H1 (cell line): Measurements from ENCODE around the gene SLC27A2. TPM values are rescaled to one million over a fixed set of nuclear protein-coding genes. Genes with fewer than 3 reads are reported as not detected.

Experiments
- ATF3 ChIP-seq: IDR thresholded peaks from 2 replicates; pipeline ENCODE4 v1.6.1; 2011; ENCODE audit warnings: low read depth, mild to moderate bottlenecking, low read length; ENCODE audit not compliant: insufficient read depth
- BACH1 ChIP-seq: IDR thresholded peaks from 2 replicates; pipeline ENCODE4 v1.6.1; 2012; ENCODE audit warnings: low read length, improper control_type of control experiment
- CTCF ChIP-seq, 3 experiments: IDR thresholded peaks; 1 replicate in 2 of 3; 2 replicates in 1 of 3; pipeline versions ENCODE4 v1.5.1 to v1.6.1; 2011; ENCODE audit warnings: low read length in 3 of 3, mild to moderate bottlenecking in 3 of 3, inconsistent platforms in 2 of 3, low read depth in 1 of 3, moderate library complexity in 1 of 3; ENCODE audit not compliant: insufficient read depth in 1 of 3; ENCODE audit errors: control extremely low read depth in 1 of 3
- KDM1A ChIP-seq: fragments of 200-600, 300-600 bp; sonication (generic); IDR thresholded peaks from 2 replicates; pipeline ENCODE4 v1.7.1; 2016; ENCODE audit warnings: mild to moderate bottlenecking, low read length, borderline replicate concordance
- SIRT6 ChIP-seq: IDR thresholded peaks from one replicate; pipeline ENCODE4 v1.7.1; 2012; ENCODE audit warnings: low read length, inconsistent platforms
- TAF7 ChIP-seq: optimal IDR thresholded peaks from 2 replicates; pipeline ENCODE3; 2011; ENCODE audit warnings: low read depth, mild to moderate bottlenecking, inconsistent platforms, low read length, moderate library complexity, borderline replicate concordance
- YY1 ChIP-seq: IDR thresholded peaks from 2 replicates; pipeline ENCODE4 v1.6.1; 2011; ENCODE audit warnings: low read depth, mild to moderate bottlenecking, low read length
- polyA plus RNA-seq, 7 experiments: library from polyadenylated mRNA; depleted of rRNA in 3 of 7; stranded (reverse) in 5 of 7; unstranded in 2 of 7; fragments of >200 nt in 5 of 7; fragments of 200-250 nt in 2 of 7; gene quantifications; 1 replicate in 5 of 7; 2 replicates in 1 of 7; 4 replicates in 1 of 7; pipeline versions ENCODE4 v1.2.1 to v1.2.3, GENCODE V29; 2011 to 2013; ENCODE audit warnings: missing spikeins in 2 of 7, mixed read lengths in 2 of 7
- total RNA-seq: library from RNA; stranded (reverse); fragmentation: NEBNext Ultra II Directional; extraction: Animal tissue kit (Norgen Biotek cat#: 25700); gene quantifications from 2 replicates; pipeline ENCODE4 v1.2.1, GENCODE V29; 2021

The SLC27A2 gene
- total and polyA plus RNA-seq, 2 of the 8 experiments (the other 6 are each of a cell fraction or from before 2014, with no cell fraction given) = 5.6 to 5.8 TPM

- no peak for TF ChIP-seq ATF3
- no peak for TF ChIP-seq BACH1
- TF ChIP-seq KDM1A = no peak
- TF ChIP-seq YY1 = no peak
- TF ChIP-seq SIRT6 = no peak
- no peak for TF ChIP-seq TAF7
- TF ChIP-seq CTCF (IDR thresholded peaks at IDR 0.05; ENCODE audit: control extremely low read depth in 1 of 3, insufficient read depth in 1 of 3, low read depth in 1 of 3, low read length in 3 of 3) = no peak
Observed at GRCh38 chr15:50246631-50247030, 64.6 kb downstream of the SLC27A2 start (continued).
